Measurements from ENCODE around the gene WASHC3.

DNA sequence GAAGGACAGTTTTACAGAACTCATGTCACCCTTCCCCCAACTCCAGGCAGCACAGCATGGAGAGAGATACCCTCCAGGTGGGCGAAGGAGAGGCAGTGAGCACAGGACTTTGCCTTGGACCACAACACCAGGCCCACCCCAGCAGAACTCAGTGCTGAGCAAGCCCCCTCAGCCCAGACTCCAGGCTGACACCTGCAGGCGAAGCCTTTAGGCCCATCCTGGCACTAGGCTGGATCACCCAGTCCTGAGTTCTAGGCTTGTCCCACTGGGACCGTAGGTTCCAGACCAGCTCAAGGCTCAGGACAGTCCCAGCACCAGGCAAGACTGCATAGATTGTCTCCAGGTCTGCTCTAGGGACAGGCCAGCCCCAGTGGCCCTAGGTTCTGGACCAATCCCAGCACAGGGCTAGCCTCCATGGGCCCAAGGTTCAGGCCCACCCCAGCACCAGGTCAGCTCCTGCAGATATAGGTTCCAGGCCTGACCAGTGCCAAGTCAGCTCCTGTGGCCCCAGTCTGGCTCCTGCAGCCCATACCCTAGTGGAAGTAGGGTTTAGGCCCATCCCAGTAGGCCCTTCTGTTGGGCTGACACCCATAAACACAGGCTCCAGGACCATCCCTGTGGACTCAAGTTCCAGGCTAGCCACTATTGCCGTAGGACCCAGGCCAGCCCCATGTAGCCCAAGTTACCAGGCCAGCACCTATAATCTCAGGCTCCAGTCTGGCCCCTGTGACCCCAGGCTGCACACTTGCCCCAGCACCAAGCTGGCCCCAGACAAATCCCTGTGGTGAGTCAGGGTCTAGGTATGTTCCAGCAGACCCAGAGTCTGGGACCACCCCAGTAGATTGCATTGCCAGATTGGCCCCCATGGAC, 9.4 kb downstream of the WASHC3 start:
- TF ChIP-seq ZNF331 (CRISPR knock-in tag; IDR thresholded peaks at IDR 0.05; ENCODE audit: low read depth) (no peak), EZH2 (IDR thresholded peaks at IDR 0.05; ENCODE audit: low read depth, unreplicated experiment) (no peak), POLR2AphosphoS5 (IDR thresholded peaks at IDR 0.05; ENCODE audit: low read depth) (no peak), CREB1 (CRISPR knock-in tag; IDR thresholded peaks at IDR 0.05; ENCODE audit: low read depth) (no peak), REST (IDR thresholded peaks at IDR 0.05; ENCODE audit: unreplicated experiment) (no peak), STAT1 (IDR thresholded peaks at IDR 0.05; ENCODE audit: unreplicated experiment) (no peak)
- TF ChIP-seq, protein P1, sequence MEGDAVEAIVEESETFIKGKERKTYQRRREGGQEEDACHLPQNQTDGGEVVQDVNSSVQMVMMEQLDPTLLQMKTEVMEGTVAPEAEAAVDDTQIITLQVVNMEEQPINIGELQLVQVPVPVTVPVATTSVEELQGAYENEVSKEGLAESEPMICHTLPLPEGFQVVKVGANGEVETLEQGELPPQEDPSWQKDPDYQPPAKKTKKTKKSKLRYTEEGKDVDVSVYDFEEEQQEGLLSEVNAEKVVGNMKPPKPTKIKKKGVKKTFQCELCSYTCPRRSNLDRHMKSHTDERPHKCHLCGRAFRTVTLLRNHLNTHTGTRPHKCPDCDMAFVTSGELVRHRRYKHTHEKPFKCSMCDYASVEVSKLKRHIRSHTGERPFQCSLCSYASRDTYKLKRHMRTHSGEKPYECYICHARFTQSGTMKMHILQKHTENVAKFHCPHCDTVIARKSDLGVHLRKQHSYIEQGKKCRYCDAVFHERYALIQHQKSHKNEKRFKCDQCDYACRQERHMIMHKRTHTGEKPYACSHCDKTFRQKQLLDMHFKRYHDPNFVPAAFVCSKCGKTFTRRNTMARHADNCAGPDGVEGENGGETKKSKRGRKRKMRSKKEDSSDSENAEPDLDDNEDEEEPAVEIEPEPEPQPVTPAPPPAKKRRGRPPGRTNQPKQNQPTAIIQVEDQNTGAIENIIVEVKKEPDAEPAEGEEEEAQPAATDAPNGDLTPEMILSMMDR (conservative IDR thresholded peaks at IDR 0.05; ENCODE audit: low read depth in 2 of 2): peak in 1 of 2 experiments; percentile 45; a peak in 2 of 4 replicates
